Neutrophil (primary cell): ENCODE data around the gene GPD1.
"Not testable (repeated sequence)": the region's sequence is repeated elsewhere in the genome, so short reads cannot be mapped to it uniquely, and the experiment has no call there.

ENCODE experiments used
- H3K27ac ChIP-seq: fragments of 200-600 bp; sonication (generic); 2 replicates; pipeline ENCODE4 v1.5.1; 2016; ENCODE audit warnings: mild to moderate bottlenecking, moderate library complexity
- H3K27me3 ChIP-seq: fragments of 200-600 bp; sonication (generic); 2 replicates; pipeline ENCODE4 v1.6.0; 2016; ENCODE audit warnings: mild to moderate bottlenecking
- H3K36me3 ChIP-seq: fragments of 200-600 bp; sonication (generic); 2 replicates; pipeline ENCODE4 v1.5.1; 2017
- H3K4me1 ChIP-seq, 2 experiments: fragments of 200-600 bp in 1 of 2; sonication (generic) in 1 of 2; 1 replicate in 1 of 2; 2 replicates in 1 of 2; pipeline versions ENCODE4 v1.5.1 to v1.6.1; 2013 to 2016; ENCODE audit warnings: low read depth in 1 of 2, low read length in 1 of 2, mild to moderate bottlenecking in 1 of 2, moderate library complexity in 1 of 2; ENCODE audit not compliant: control insufficient read depth in 1 of 2, insufficient read depth in 1 of 2
- H3K4me3 ChIP-seq, 2 experiments: fragments of 200-600 bp in 1 of 2; sonication (generic) in 1 of 2; 1 replicate in 1 of 2; 2 replicates in 1 of 2; pipeline ENCODE4 v1.5.1; 2013 to 2016; ENCODE audit warnings: low read depth in 1 of 2, low read length in 1 of 2, mild to moderate bottlenecking in 1 of 2, moderate library complexity in 1 of 2
- H3K9me3 ChIP-seq: fragments of 200-600 bp; sonication (generic); 2 replicates; pipeline ENCODE4 v1.5.1; 2016
- CTCF ChIP-seq: fragments of 200-600 bp; sonication (generic); IDR thresholded peaks from 2 replicates; pipeline ENCODE4 v1.5.1; 2016; ENCODE audit warnings: antibody characterized with exemption

GPD1 gene

GRCh38 chr12:50082644-50083043 lies 21.2 kb upstream of the GPD1 start:
- H3K4me3 ChIP-seq = no peak overlapping the region
- no peak overlapping the region for H3K27ac ChIP-seq
- peaks cover 13 to 14% of the 10 kb centered on the region in 2 experiments for H3K4me1 ChIP-seq
- H3K27me3 ChIP-seq = peaks cover 26% of the 10 kb centered on the region
- no peaks in the 10 kb centered on the region for H3K9me3 ChIP-seq
- peaks cover 11% of the 10 kb centered on the region for H3K36me3 ChIP-seq
- no peak for TF ChIP-seq CTCF

GRCh38 chr12:50083301-50083700 lies 20.5 kb upstream of the GPD1 start:
- Histone ChIP-seq H3K4me3 (no peak overlapping the region), H3K27me3 (peaks cover 26% of the 10 kb centered on the region), H3K9me3 (no peaks in the 10 kb centered on the region), H3K27ac (no peak overlapping the region), H3K36me3 (peaks cover 11% of the 10 kb centered on the region), H3K4me1 (peaks cover 13 to 14% of the 10 kb centered on the region in 2 experiments)
- TF ChIP-seq CTCF = no peak

- Histone ChIP-seq H3K4me1 (peaks cover 13 to 20% of the 10 kb centered on the region in 2 experiments), H3K4me3 (peak overlapping the region; percentile 71 to 95), H3K27me3 (peaks cover 25% of the 10 kb centered on the region), H3K36me3 (peaks cover 20% of the 10 kb centered on the region), H3K27ac (peak overlapping the region; percentile 90)
- not testable (repeated sequence) for H3K9me3 ChIP-seq
Measured at GRCh38 chr12:50084409-50084774, 19.4 kb upstream of the GPD1 start.

GRCh38 chr12:50084775-50085614 lies 18.8 kb upstream of the GPD1 start, which contains the start of gene SMARCD1:
TSS of gene SMARCD1 (plus strand) at chr12:50085342. CDS start at chr12:50085370, 28 bp downstream.
- Histone ChIP-seq H3K27ac (peak within 1 kb of the TSS; percentile 90), H3K4me3 (peak within 1 kb of the TSS; percentile 71 to 95), H3K9me3 (no peaks in the 10 kb centered on the region), H3K4me1 (peaks cover 13 to 20% of the 10 kb centered on the region in 2 experiments), H3K36me3 (peaks cover 26% of the 10 kb centered on the region), H3K27me3 (peaks cover 19% of the 10 kb centered on the region)
- TF ChIP-seq CTCF = peak; percentile 41

GRCh38 chr12:50085615-50086072 lies 18.2 kb upstream of the GPD1 start:
- no peak for TF ChIP-seq CTCF
- Histone ChIP-seq H3K36me3 (peaks cover 33% of the 10 kb centered on the region), H3K9me3 (no peaks in the 10 kb centered on the region), H3K4me3 (peak overlapping the region; percentile 71 to 95), H3K27ac (peak overlapping the region; percentile 90), H3K27me3 (peaks cover 13% of the 10 kb centered on the region), H3K4me1 (peaks cover 13 to 20% of the 10 kb centered on the region in 2 experiments)

- H3K4me3 ChIP-seq = peak overlapping the region; percentile 71 to 95
- no peaks in the 10 kb centered on the region for H3K9me3 ChIP-seq
- peaks cover 13 to 20% of the 10 kb centered on the region in 2 experiments for H3K4me1 ChIP-seq
- TF ChIP-seq CTCF = no peak
- H3K27me3 ChIP-seq = peaks cover 7% of the 10 kb centered on the region
- peak overlapping the region; percentile 90 for H3K27ac ChIP-seq
- peaks cover 38% of the 10 kb centered on the region for H3K36me3 ChIP-seq
Measured at GRCh38 chr12:50086148-50086547, 17.7 kb upstream of the GPD1 start.
